GM12891 (cell line): ENCODE results near the gene SFTPA2.

Experiments
- PAX5 ChIP-seq: IDR thresholded peaks from 2 replicates; pipeline ENCODE4 v1.6.1; 2011; ENCODE audit warnings: low read length, moderate library complexity, mild to moderate bottlenecking; ENCODE audit not compliant: insufficient read depth, severe bottlenecking
- POLR2A ChIP-seq: IDR thresholded peaks from 2 replicates; pipeline ENCODE4 v1.6.1; 2011; ENCODE audit warnings: low read depth, low read length, control low read depth
- POLR2AphosphoS5 ChIP-seq: IDR thresholded peaks from 2 replicates; pipeline ENCODE4 v1.6.1; 2011; ENCODE audit warnings: low read depth, low read length, control low read depth
- POU2F2 ChIP-seq: IDR thresholded peaks from 2 replicates; pipeline ENCODE4 v1.6.1; 2011; ENCODE audit warnings: low read depth, mild to moderate bottlenecking, control low read depth, low read length, moderate library complexity
- SPI1 ChIP-seq: IDR thresholded peaks from 2 replicates; pipeline ENCODE4 v1.6.1; 2011; ENCODE audit warnings: low read depth, low read length, control low read depth
- TAF1 ChIP-seq: IDR thresholded peaks from 2 replicates; pipeline ENCODE4 v1.6.1; 2011; ENCODE audit warnings: low read depth, low read length, control low read depth

GRCh38 chr10:79593377-79593776, 33.2 kb upstream of the SFTPA2 start:
- TF ChIP-seq POLR2AphosphoS5: no peak
- TF ChIP-seq POLR2A: no peak
- TF ChIP-seq TAF1: no peak
- TF ChIP-seq SPI1: no peak
- TF ChIP-seq POU2F2: no peak
- no peak for TF ChIP-seq PAX5
